AML-193 (cell line): ENCODE results near the gene ZHX3.

ENCODE experiments used
- DNase-seq, 2 experiments: peaks; one replicate each; lab custom pipeline; 2025; lab: John Stamatoyannopoulos, UW

Gene ZHX3

GRCh38 chr20:41224281-41224680 is 93.2 kb downstream of the ZHX3 start:
- no peak for DNase-seq

GRCh38 chr20:41223112-41223511 is 94.4 kb downstream of the ZHX3 start:
- no peak for DNase-seq

- DNase-seq, result no peak
Observed at GRCh38 chr20:41222703-41223102, 94.8 kb downstream of the ZHX3 start.

GRCh38 chr20:41222296-41222695 is 95.2 kb downstream of the ZHX3 start:
- DNase-seq, result no peak

GRCh38 chr20:41221614-41222218 is 95.8 kb downstream of the ZHX3 start:
- no peak for DNase-seq

GRCh38 chr20:41219824-41220223 is 97.7 kb downstream of the ZHX3 start:
- DNase-seq, result no peak

- DNase-seq, result no peak
Observed at GRCh38 chr20:41218466-41218865, 99.1 kb downstream of the ZHX3 start.

- DNase-seq, result no peak
Observed at GRCh38 chr20:41217422-41217821, 100.1 kb downstream of the ZHX3 start.

GRCh38 chr20:41214666-41215065 is 102.9 kb downstream of the ZHX3 start:
- DNase-seq, result no peak

GRCh38 chr20:41214202-41214601 is 103.3 kb downstream of the ZHX3 start:
- no peak for DNase-seq

GRCh38 chr20:41213150-41213820 is 104.2 kb downstream of the ZHX3 start:
- no peak for DNase-seq

GRCh38 chr20:41205313-41205712 is 112.2 kb downstream of the ZHX3 start:
- DNase-seq, result no peak

- no peak for DNase-seq
Observed at GRCh38 chr20:41204304-41205265, 112.9 kb downstream of the ZHX3 start.

GRCh38 chr20:41203660-41204059 is 113.9 kb downstream of the ZHX3 start:
- no peak for DNase-seq

- DNase-seq, result no peak
Observed at GRCh38 chr20:41202426-41202825, 115.1 kb downstream of the ZHX3 start.

GRCh38 chr20:41201760-41202159 is 115.8 kb downstream of the ZHX3 start:
- DNase-seq, result no peak

GRCh38 chr20:41200446-41201202 is 116.9 kb downstream of the ZHX3 start:
- DNase-seq, result no peak

GRCh38 chr20:41198443-41198842 is 119.1 kb downstream of the ZHX3 start:
- DNase-seq, result no peak

- DNase-seq, result no peak
Observed at GRCh38 chr20:41196653-41197225, 120.8 kb downstream of the ZHX3 start.

GRCh38 chr20:41192575-41192974 is 125.0 kb downstream of the ZHX3 start:
- DNase-seq, result no peak
